ENCODE results near the gene FBXL19.

DNA sequence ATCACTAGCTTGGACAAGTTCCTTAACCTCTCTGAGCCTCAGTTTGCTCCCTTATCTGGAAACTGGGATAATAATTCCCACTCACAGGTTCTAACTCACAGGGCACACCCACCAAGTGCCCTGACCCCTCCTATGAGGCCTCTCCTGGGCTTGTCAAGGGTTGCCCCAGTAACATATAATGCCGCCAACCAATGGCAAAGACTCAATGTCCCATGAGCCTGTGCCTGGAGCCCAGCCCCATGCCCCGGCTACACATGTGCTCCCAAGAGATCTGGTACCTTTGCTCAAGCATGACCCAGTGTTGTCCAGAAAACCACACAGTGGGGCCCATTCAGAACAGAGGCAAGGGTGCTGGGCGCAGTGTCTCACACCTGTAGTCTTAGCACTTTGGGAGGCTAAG lies 8.5 kb upstream of the FBXL19 start:
- TF ChIP-seq, protein P1, sequence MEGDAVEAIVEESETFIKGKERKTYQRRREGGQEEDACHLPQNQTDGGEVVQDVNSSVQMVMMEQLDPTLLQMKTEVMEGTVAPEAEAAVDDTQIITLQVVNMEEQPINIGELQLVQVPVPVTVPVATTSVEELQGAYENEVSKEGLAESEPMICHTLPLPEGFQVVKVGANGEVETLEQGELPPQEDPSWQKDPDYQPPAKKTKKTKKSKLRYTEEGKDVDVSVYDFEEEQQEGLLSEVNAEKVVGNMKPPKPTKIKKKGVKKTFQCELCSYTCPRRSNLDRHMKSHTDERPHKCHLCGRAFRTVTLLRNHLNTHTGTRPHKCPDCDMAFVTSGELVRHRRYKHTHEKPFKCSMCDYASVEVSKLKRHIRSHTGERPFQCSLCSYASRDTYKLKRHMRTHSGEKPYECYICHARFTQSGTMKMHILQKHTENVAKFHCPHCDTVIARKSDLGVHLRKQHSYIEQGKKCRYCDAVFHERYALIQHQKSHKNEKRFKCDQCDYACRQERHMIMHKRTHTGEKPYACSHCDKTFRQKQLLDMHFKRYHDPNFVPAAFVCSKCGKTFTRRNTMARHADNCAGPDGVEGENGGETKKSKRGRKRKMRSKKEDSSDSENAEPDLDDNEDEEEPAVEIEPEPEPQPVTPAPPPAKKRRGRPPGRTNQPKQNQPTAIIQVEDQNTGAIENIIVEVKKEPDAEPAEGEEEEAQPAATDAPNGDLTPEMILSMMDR (IDR thresholded peaks at IDR 0.05; ENCODE audit: low read depth, low read length): no peak
- TF ChIP-seq MYC (IDR thresholded peaks at IDR 0.05; ENCODE audit: low read depth, low read length) (no peak), POLR2A (IDR thresholded peaks at IDR 0.05; ENCODE audit: extremely low read depth, insufficient read length) (no peak)

All from NB4 (cell line).